ENCODE results near the gene KHNYN.

The KHNYN gene

GRCh38 chr14:24390701-24391468, 38.9 kb upstream of the KHNYN start:
- H3K4me3 ChIP-seq (ENCODE audit: low read length in 2 of 2) = no peak overlapping the region
- H3K4me1 ChIP-seq (ENCODE audit: control insufficient read depth in 2 of 2, insufficient read depth in 2 of 2, low read length in 2 of 2) = peaks cover 6 to 11% of the 10 kb centered on the region in 2 donors
- H3K27ac ChIP-seq (ENCODE audit: low read depth in 2 of 2, low read length in 2 of 2) = no peak overlapping the region
- no peaks in the 10 kb centered on the region for H3K36me3 ChIP-seq (ENCODE audit: control insufficient read depth in 2 of 2, insufficient read depth in 2 of 2, low read length in 2 of 2)
- no peaks in the 10 kb centered on the region for H3K9me3 ChIP-seq (ENCODE audit: control insufficient read depth in 2 of 2, low read length in 2 of 2)
- H3K9ac ChIP-seq (ENCODE audit: low read depth in 1 of 2, low read length in 2 of 2) = no peak overlapping the region
- H3K27me3 ChIP-seq (ENCODE audit: control insufficient read depth in 2 of 2, insufficient read depth in 2 of 2, low read length in 2 of 2) = no peaks in the 10 kb centered on the region

DNA sequence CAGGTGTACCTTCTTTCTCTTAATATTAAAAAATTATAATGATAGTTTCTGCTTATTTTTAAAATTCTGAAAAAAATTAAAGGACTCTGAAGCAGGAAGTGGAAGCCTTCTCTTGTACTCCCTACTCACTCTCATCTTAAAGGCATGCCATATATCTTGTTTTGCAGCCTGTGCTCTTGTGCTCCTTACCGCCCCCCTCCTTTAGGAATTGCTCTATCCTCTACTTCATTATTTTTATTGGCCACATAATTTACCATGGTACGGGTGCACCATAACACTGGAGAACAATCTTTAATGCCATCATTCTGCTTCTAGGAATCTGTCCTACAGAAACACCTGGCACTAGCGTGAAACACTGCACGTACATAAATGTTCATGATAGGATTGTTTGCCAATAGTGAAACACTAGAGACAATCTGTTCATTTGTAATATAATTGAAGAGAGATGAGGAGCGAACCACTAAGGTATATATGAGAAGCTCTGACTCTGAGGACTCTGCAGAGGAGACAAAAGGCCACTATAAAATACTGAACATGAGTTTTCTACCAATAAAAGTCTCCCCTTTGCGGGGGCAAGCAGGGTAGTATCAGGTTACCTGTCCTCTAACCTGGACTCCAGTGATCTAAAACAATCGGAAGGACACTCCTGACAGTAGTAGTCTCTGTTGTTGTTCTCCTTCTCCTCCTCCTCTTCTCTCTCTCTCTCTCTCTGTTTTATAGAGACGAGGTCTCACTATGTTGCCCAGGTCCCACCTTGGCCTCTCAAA, 37.2 kb upstream of the KHNYN start:
- Histone ChIP-seq H3K36me3 (ENCODE audit: control insufficient read depth in 2 of 2, insufficient read depth in 2 of 2, low read length in 2 of 2) (no peaks in the 10 kb centered on the region), H3K27me3 (ENCODE audit: control insufficient read depth in 2 of 2, insufficient read depth in 2 of 2, low read length in 2 of 2) (no peaks in the 10 kb centered on the region), H3K4me1 (ENCODE audit: control insufficient read depth in 2 of 2, insufficient read depth in 2 of 2, low read length in 2 of 2) (peaks cover 6 to 11% of the 10 kb centered on the region in 2 donors), H3K9ac (ENCODE audit: low read depth in 1 of 2, low read length in 2 of 2) (no peak overlapping the region), H3K9me3 (ENCODE audit: control insufficient read depth in 2 of 2, low read length in 2 of 2) (no peaks in the 10 kb centered on the region), H3K27ac (ENCODE audit: low read depth in 2 of 2, low read length in 2 of 2) (no peak overlapping the region), H3K4me3 (ENCODE audit: low read length in 2 of 2) (peak overlapping the region in 1 of 2 donors; percentile 44)

GRCh38 chr14:24394275-24394674, 35.5 kb upstream of the KHNYN start:
- Histone ChIP-seq H3K27me3 (ENCODE audit: control insufficient read depth in 2 of 2, insufficient read depth in 2 of 2, low read length in 2 of 2) (no peaks in the 10 kb centered on the region), H3K9ac (ENCODE audit: low read depth in 1 of 2, low read length in 2 of 2) (no peak overlapping the region), H3K4me1 (ENCODE audit: control insufficient read depth in 2 of 2, insufficient read depth in 2 of 2, low read length in 2 of 2) (peaks cover 12 to 15% of the 10 kb centered on the region in 2 donors)

DNA sequence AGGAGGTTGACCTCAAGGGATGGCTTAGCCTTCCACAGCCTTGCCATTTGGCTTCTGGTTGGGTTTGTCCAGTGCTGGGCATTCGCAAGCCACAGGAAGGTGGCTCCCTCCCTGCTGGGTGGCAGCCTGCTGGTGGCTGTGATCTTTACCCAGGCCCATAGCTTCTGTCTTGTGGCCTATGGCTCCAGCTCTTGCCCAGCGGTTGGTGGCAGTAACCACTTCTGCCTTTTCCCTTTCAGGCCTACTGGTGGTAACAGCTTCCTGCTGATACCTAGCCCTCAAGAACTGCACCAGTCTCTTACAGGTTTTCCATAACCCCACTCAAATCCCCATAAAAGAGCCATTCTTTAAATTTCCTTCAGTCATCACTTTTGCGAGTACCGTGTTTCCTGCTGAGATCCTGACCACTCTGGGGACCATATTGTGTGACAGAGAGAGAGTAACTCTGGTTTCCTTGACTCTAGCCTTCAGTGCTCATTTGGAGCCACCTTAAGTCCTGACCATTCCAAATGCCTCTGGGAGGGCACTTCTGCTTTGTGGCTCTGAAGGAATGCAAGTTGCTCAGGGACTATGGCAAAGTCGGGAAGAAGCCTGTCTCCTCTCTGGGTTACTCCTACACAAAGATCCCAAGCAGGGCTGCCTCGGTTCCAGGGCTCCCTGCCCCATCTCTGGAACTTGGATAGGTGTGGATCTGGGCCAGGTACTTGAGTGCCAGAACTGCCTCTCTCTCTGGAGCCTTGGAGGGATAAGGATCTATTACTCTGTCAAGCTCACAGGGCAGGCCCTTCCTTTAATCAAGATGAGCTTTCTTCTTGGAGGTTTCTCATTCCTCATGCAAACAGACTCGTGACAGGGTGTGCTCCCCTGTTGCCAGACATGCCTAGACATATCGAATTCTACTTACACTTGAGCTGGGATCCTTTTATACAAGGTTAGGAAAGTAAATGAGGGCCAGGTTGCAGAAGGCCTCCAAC, 33.9 kb upstream of the KHNYN start:
- no peak overlapping the region for H3K9ac ChIP-seq (ENCODE audit: low read depth in 1 of 2, low read length in 2 of 2)
- no peaks in the 10 kb centered on the region for H3K9me3 ChIP-seq (ENCODE audit: control insufficient read depth in 2 of 2, low read length in 2 of 2)
- no peaks in the 10 kb centered on the region for H3K36me3 ChIP-seq (ENCODE audit: control insufficient read depth in 2 of 2, insufficient read depth in 2 of 2, low read length in 2 of 2)
- H3K27me3 ChIP-seq (ENCODE audit: control insufficient read depth in 2 of 2, insufficient read depth in 2 of 2, low read length in 2 of 2) = no peaks in the 10 kb centered on the region
- no peak overlapping the region for H3K27ac ChIP-seq (ENCODE audit: low read depth in 2 of 2, low read length in 2 of 2)
- peaks cover 22 to 24% of the 10 kb centered on the region in 2 donors for H3K4me1 ChIP-seq (ENCODE audit: control insufficient read depth in 2 of 2, insufficient read depth in 2 of 2, low read length in 2 of 2)
- H3K4me3 ChIP-seq (ENCODE audit: low read length in 2 of 2) = no peak overlapping the region

More at GRCh38 chr14:24394275-24394674, 35.5 kb upstream of the KHNYN start:
- Histone ChIP-seq H3K27ac (ENCODE audit: low read depth in 2 of 2, low read length in 2 of 2) (no peak overlapping the region), H3K9me3 (ENCODE audit: control insufficient read depth in 2 of 2, low read length in 2 of 2) (no peaks in the 10 kb centered on the region), H3K4me3 (ENCODE audit: low read length in 2 of 2) (no peak overlapping the region), H3K36me3 (ENCODE audit: control insufficient read depth in 2 of 2, insufficient read depth in 2 of 2, low read length in 2 of 2) (no peaks in the 10 kb centered on the region)

DNA sequence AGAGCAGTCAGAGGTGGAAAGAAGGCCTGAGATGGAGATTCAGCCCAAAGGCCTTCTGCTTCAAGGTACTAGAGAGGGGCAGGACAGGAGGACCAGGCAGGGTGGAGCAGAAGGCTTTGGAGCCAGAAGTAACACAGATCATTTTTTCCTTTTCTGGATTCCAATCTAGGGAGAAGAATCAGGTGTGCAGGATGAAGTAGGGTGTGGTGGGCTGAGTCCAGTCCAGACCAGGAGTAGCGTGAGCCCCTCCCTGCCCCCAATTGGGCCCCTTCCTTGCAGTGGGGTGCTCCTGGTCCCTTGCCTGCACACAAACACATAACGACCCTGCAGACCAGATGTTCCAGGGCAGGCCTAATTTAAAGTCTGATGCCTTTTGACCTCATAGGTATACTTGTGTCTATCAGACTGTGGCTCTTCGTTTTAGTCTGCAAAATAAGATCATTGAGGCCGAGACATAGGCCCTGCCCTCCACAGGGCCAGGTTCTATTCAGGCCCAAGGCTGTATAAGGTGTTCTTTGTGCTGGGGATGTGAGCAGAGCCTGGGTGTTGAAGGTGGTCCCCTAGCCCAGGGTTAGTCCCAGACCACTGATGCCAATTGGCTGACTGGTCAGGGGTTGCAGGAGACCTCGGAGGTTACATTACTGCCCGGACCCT, 32.0 kb upstream of the KHNYN start:
- Histone ChIP-seq H3K4me1 (ENCODE audit: control insufficient read depth in 2 of 2, insufficient read depth in 2 of 2, low read length in 2 of 2) (peaks cover 18 to 22% of the 10 kb centered on the region in 2 donors), H3K4me3 (ENCODE audit: low read length in 2 of 2) (peak overlapping the region; percentile 44 to 57)

DNA sequence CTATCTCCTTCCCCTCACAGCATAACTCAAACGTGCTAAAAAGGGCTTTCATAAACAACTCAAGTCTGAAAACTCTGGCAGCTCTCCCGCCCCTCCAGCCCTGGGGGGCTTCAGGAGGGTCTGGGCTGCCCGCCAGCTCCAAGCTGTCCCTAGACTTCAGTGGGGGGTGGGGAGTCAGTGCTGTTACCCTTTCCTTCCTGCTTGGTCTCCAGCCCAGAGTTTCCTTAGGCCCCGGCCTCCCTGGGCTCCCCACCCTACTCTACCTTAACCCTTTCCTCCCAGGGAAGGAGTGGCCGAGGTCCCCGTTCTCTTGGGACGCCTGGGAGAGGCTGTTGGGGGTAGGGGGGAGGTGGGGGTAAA, 31.5 kb upstream of the KHNYN start:
- Histone ChIP-seq H3K4me3 (ENCODE audit: low read length in 2 of 2) (peak overlapping the region; percentile 44 to 57), H3K4me1 (ENCODE audit: control insufficient read depth in 2 of 2, insufficient read depth in 2 of 2, low read length in 2 of 2) (peaks cover 16 to 20% of the 10 kb centered on the region in 2 donors), H3K9me3 (ENCODE audit: control insufficient read depth in 2 of 2, low read length in 2 of 2) (no peaks in the 10 kb centered on the region), H3K27ac (ENCODE audit: low read depth in 2 of 2, low read length in 2 of 2) (peak overlapping the region; percentile 19 to 45), H3K9ac (ENCODE audit: low read depth in 1 of 2, low read length in 2 of 2) (peak overlapping the region in 1 of 2 donors; percentile 38), H3K36me3 (ENCODE audit: control insufficient read depth in 2 of 2, insufficient read depth in 2 of 2, low read length in 2 of 2) (no peaks in the 10 kb centered on the region), H3K27me3 (ENCODE audit: control insufficient read depth in 2 of 2, insufficient read depth in 2 of 2, low read length in 2 of 2) (no peaks in the 10 kb centered on the region)

More for the DNA sequence above, 32.0 kb upstream of the KHNYN start:
- Histone ChIP-seq H3K9ac (ENCODE audit: low read depth in 1 of 2, low read length in 2 of 2) (peak overlapping the region in 1 of 2 donors; percentile 38), H3K9me3 (ENCODE audit: control insufficient read depth in 2 of 2, low read length in 2 of 2) (no peaks in the 10 kb centered on the region), H3K36me3 (ENCODE audit: control insufficient read depth in 2 of 2, insufficient read depth in 2 of 2, low read length in 2 of 2) (no peaks in the 10 kb centered on the region), H3K27me3 (ENCODE audit: control insufficient read depth in 2 of 2, insufficient read depth in 2 of 2, low read length in 2 of 2) (no peaks in the 10 kb centered on the region), H3K27ac (ENCODE audit: low read depth in 2 of 2, low read length in 2 of 2) (peak overlapping the region; percentile 19 to 45)

DNA sequence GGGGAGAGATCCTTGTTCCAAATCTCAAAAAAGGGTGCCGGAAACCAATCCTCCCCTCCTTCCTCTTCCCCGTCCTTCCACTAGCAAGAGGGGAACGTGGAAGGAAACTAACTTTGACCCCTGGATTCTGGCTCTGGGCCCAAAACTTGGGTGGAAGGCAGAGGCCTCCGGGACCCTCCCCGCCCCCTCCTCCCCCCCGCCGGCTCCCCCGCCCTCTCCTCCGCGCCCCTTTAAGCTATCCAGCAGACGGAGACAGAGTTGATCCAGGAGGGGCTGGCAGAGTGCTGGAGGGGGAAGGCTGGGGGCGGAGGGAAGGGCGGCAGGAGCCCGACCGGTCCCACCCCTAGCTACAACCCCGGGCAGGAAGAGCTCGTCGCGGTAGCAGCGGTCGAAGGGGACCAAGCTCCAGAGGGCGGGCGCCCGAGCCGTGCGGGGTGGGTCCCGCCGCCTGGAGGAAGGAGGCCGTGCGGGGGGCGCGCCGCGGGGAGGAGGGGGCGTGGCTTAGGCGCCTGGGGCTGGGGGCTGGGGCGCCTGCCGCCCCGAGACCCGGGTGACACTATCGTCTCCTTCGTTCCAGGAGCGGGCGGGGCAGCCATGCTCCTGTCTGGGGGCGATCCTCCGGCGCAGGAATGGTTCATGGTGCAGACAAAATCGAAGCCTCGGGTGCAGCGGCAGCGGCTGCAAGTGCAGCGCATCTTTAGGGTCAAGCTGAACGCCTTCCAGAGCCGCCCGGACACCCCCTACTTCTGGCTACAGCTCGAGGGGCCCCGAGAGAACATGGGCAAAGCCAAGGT, 30.9 kb upstream of the KHNYN start, which contains the start of gene NYNRIN:
Gene NYNRIN, plus strand, starts transcription at position 351 of the 794 bp plus-strand sequence. Its CDS starts 244 bp downstream, at position 595.
- Histone ChIP-seq H3K4me1 (ENCODE audit: control insufficient read depth in 2 of 2, insufficient read depth in 2 of 2, low read length in 2 of 2) (peaks cover 16 to 20% of the 10 kb centered on the region in 2 donors), H3K27ac (ENCODE audit: low read depth in 2 of 2, low read length in 2 of 2) (peak within 1 kb of the TSS; percentile 35 to 63), H3K36me3 (ENCODE audit: control insufficient read depth in 2 of 2, insufficient read depth in 2 of 2, low read length in 2 of 2) (no peaks in the 10 kb centered on the region), H3K4me3 (ENCODE audit: low read length in 2 of 2) (peak within 1 kb of the TSS; percentile 57 to 76), H3K9ac (ENCODE audit: low read depth in 1 of 2, low read length in 2 of 2) (peak within 1 kb of the TSS; percentile 63 to 74), H3K9me3 (ENCODE audit: control insufficient read depth in 2 of 2, low read length in 2 of 2) (no peaks in the 10 kb centered on the region), H3K27me3 (ENCODE audit: control insufficient read depth in 2 of 2, insufficient read depth in 2 of 2, low read length in 2 of 2) (no peaks in the 10 kb centered on the region)

DNA sequence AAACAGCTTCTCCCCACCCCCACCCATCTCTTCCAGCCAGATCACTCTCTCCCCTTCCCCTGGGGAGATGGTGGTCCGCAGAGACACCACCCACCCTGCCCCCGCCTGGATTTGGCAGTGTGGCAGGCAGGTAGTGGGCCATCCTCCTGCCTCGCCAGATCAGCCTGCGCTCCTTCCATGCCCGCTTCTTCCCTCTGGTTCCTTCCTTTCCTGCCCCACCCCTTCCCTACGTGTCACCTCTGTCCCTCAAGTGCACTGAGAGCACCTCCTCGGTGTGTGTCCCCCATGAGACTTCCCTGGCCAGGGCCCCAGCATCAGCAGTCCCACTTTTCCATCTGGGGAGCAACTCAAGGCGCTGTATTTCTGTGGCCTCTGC, 30.3 kb upstream of the KHNYN start:
- Histone ChIP-seq H3K27ac (ENCODE audit: low read depth in 2 of 2, low read length in 2 of 2) (peak overlapping the region; percentile 35 to 63), H3K4me1 (ENCODE audit: control insufficient read depth in 2 of 2, insufficient read depth in 2 of 2, low read length in 2 of 2) (peaks cover 16 to 20% of the 10 kb centered on the region in 2 donors), H3K4me3 (ENCODE audit: low read length in 2 of 2) (peak overlapping the region; percentile 57 to 76), H3K9ac (ENCODE audit: low read depth in 1 of 2, low read length in 2 of 2) (peak overlapping the region; percentile 63 to 74), H3K27me3 (ENCODE audit: control insufficient read depth in 2 of 2, insufficient read depth in 2 of 2, low read length in 2 of 2) (no peaks in the 10 kb centered on the region), H3K36me3 (ENCODE audit: control insufficient read depth in 2 of 2, insufficient read depth in 2 of 2, low read length in 2 of 2) (no peaks in the 10 kb centered on the region), H3K9me3 (ENCODE audit: control insufficient read depth in 2 of 2, low read length in 2 of 2) (no peaks in the 10 kb centered on the region)
